ENCODE data around the gene SEL1L. TPM values are rescaled to one million over a fixed set of nuclear protein-coding genes. Genes with fewer than 3 reads are reported as not detected.

Gene SEL1L
- total and polyA plus RNA-seq, 9 donors, result 15.6 to 68.2 (median 44.4) TPM

DNA sequence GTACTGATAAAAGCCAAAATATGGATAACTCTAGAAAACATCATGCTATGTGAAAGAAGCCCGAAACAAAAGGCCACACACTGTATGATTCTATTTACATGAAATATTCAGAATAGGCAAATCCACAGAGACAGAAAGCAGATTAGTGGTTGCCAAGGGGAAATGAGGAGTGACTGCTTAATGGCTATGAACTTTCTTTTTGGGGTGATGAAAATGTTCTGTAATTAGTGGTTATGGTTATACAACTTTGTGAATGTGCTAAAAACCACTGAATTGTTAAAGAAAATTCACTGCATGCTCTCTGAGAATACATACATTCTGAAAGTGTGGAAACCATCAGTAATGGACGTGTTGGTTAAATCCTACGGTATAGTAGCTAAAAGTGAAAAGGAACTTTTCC lies 93.6 kb downstream of the SEL1L start:
- intact Hi-C loops (cut with DNase I), result no loop called here
- 84 to 91% (median 90%) methylated on average over 3 of the region's 3 CpGs for WGBS, 3 donors
- Histone ChIP-seq H3K27me3 (no peaks in the 10 kb centered on the region), H3K4me1 (ENCODE audit: insufficient read depth) (no peaks in the 10 kb centered on the region), H3K36me3 (no peaks in the 10 kb centered on the region), H3K9me3 (no peaks in the 10 kb centered on the region), H3K27ac (no peak overlapping the region), H3K4me3 (no peak overlapping the region)
- no peak for DNase-seq
- TF ChIP-seq EP300 (IDR thresholded peaks at IDR 0.05) (no peak), POLR2A (IDR thresholded peaks at IDR 0.05) (no peak)
- TF ChIP-seq, protein P1, sequence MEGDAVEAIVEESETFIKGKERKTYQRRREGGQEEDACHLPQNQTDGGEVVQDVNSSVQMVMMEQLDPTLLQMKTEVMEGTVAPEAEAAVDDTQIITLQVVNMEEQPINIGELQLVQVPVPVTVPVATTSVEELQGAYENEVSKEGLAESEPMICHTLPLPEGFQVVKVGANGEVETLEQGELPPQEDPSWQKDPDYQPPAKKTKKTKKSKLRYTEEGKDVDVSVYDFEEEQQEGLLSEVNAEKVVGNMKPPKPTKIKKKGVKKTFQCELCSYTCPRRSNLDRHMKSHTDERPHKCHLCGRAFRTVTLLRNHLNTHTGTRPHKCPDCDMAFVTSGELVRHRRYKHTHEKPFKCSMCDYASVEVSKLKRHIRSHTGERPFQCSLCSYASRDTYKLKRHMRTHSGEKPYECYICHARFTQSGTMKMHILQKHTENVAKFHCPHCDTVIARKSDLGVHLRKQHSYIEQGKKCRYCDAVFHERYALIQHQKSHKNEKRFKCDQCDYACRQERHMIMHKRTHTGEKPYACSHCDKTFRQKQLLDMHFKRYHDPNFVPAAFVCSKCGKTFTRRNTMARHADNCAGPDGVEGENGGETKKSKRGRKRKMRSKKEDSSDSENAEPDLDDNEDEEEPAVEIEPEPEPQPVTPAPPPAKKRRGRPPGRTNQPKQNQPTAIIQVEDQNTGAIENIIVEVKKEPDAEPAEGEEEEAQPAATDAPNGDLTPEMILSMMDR (IDR thresholded peaks at IDR 0.05), result no peak

DNA sequence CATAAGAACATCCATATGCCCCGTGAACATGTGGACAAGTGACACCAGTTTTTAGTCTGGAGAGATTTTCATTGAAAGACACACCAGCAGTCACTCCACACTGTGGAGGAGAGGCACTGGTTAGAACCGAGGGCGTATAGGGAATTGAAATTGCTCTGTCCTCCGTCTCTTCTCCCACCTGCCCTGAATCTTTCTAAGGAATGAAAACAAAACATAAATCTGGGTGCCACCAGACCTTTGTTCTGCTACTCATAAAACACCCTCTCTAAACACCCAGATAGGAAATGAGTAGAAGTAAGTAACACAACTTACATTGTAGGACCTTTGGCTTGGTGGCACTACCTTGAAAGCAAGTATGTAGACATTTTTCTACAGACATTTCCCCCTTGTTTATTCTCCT lies 96.4 kb downstream of the SEL1L start:
- no peak overlapping the region for H3K27ac ChIP-seq
- H3K9me3 ChIP-seq, result no peaks in the 10 kb centered on the region
- intact Hi-C loops (cut with DNase I), result no loop called here
- TF ChIP-seq EP300 (IDR thresholded peaks at IDR 0.05) (no peak), POLR2A (IDR thresholded peaks at IDR 0.05) (no peak)
- TF ChIP-seq, protein P1 (IDR thresholded peaks at IDR 0.05), result no peak
- H3K27me3 ChIP-seq, result no peaks in the 10 kb centered on the region
- H3K4me3 ChIP-seq, result no peak overlapping the region
- H3K4me1 ChIP-seq (ENCODE audit: insufficient read depth), result peaks cover 2% of the 10 kb centered on the region
- DNase-seq, result no peak
- 23 to 31% (median 29%) methylated on average over 4 of the region's 4 CpGs for WGBS, 3 donors
- H3K36me3 ChIP-seq, result no peaks in the 10 kb centered on the region

DNA sequence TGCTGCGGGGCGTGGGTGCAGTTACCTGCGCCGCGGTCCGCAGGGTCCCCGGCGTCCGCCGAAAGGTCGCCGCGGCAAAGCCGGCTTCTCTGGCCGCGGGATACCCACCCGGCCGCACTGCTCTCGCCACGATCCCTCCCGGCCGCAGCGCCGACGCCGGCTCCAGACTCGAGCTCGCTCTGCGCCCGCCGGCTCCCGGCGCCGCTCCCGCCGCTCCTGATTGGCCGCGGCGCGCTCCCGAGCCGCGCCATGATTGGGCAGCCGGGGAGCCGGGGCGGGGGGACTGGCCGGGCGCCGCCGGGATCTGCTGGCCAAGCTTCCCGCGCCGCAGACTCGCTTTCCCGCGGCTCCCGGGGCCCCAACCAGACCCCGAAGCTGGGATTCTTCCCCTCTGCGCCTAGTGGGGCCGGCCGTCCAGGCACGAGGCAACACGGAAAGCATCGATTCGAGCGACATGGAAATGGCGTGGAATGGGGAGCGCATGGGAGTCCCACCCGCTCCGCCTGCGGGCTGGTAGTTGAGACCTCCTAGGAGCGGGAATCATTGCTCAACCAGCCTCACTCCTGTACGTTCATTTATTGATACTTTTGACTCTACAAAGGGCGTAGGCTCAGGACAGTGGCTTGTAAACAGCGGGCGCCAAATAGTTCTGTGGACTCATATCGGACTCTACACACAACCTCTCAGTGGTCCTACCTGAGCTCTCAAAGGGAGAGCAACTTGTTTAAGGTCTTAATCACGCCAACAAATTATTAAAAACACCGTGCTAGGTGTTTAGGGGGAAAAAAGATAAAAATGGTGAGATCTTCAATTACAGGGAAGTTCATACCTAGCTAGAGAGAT lies 97.1 kb downstream of the SEL1L start:
- DNase-seq, result peak; percentile 71 to 88 (median 80)
- no peaks in the 10 kb centered on the region for H3K9me3 ChIP-seq
- peak overlapping the region; percentile 51 for H3K4me3 ChIP-seq
- peak overlapping the region in 1 of 2 donors; percentile 46 for H3K27ac ChIP-seq
- no peaks in the 10 kb centered on the region for H3K27me3 ChIP-seq
- TF ChIP-seq EP300 (IDR thresholded peaks at IDR 0.05), result no peak
- peak; percentile 18 for TF ChIP-seq POLR2A (IDR thresholded peaks at IDR 0.05)
- H3K4me1 ChIP-seq (ENCODE audit: insufficient read depth), result peaks cover 2% of the 10 kb centered on the region
- intact Hi-C loops (cut with DNase I), result no loop called here
- 1 to 2% (median 1%) methylated on average over 34 to 78 of the region's 79 CpGs for WGBS, 3 donors
- H3K36me3 ChIP-seq, result no peaks in the 10 kb centered on the region

DNA sequence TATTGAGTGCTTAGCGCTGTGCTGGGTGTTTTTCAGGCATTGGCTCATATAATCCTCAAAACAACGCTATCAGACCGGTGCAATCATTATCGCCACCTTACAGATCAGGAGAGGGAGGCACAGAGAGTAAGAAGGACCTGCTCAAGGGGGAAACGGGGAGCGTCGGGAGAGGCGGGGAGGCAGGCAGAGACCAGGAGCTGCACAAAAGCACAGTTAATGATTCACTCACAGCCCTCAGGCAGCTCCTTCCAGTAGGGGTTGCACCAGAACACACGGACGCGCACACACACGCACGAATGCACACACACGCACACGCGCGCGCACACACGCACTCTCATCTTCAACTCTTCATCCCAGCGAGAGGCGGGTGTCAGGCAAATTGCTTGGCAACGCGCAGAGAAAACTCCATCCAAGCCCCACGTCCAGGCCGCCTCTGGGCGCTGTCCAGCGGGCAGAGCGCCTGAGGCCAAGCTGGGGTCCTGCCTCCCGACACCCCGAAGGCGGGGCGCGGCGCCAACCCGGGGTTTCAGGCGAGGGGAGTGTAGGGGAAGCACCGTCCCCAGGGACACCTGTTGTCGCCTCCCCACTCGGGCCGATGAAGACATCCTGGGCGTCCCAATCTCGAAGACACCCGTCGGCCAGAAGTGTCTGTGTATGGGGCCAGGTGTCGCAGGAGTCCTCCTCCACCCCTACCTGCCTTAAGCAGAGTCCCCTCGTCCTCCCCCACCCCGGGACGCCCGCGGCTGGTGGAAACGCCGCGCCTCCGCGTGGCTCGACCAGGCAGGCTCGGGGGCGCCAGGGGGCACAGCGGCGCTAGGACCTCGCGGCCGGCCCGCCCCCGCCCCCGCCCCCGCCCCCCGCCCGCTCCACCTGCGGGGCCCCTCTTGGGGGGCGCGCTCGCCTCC lies 98.0 kb downstream of the SEL1L start:
- Histone ChIP-seq H3K27me3 (no peaks in the 10 kb centered on the region), H3K4me3 (peak overlapping the region; percentile 51), H3K36me3 (no peaks in the 10 kb centered on the region), H3K4me1 (ENCODE audit: insufficient read depth) (peaks cover 2% of the 10 kb centered on the region), H3K9me3 (no peaks in the 10 kb centered on the region), H3K27ac (peak overlapping the region in 1 of 2 donors; percentile 46)
- WGBS, 3 donors, result 0 to 1% (median 1%) methylated on average over 43 to 73 of the region's 73 CpGs
- peak; percentile 43 to 75 (median 73) for DNase-seq
- intact Hi-C loops (cut with DNase I), result no loop called here
- no peak for TF ChIP-seq EP300 (IDR thresholded peaks at IDR 0.05)
- TF ChIP-seq, protein P1 (IDR thresholded peaks at IDR 0.05), result peak in 1 of 3 donors; percentile 28

All from ovary (tissue), 9 donors.